Osteoblast (primary cell): ENCODE measurements around the gene RLF. TPM values are rescaled to one million over a fixed set of nuclear protein-coding genes. Genes with fewer than 3 reads are reported as not detected.

Experiments
- DNase-seq: peaks from one replicate; pipeline ENCODE4 v3.0.0; 2011; ENCODE audit warnings: low spot score, mixed read lengths; ENCODE audit not compliant: insufficient read length; ENCODE audit errors: missing footprints
- H2AFZ ChIP-seq: 2 replicates; pipeline ENCODE4 v1.6.0; 2011; ENCODE audit warnings: mild to moderate bottlenecking, low read length
- H3K27ac ChIP-seq: 2 replicates; pipeline ENCODE4 v1.5.1; 2011; ENCODE audit warnings: mild to moderate bottlenecking, low read depth, low read length, moderate library complexity
- H3K27me3 ChIP-seq: 2 replicates; pipeline ENCODE4 v1.6.0; 2012; ENCODE audit warnings: mild to moderate bottlenecking, control low read depth, inconsistent platforms, low read length, moderate library complexity; ENCODE audit not compliant: insufficient read depth
- H3K36me3 ChIP-seq: 2 replicates; pipeline ENCODE4 v1.5.1; 2011; ENCODE audit warnings: mild to moderate bottlenecking, low read length, control low read depth, moderate library complexity; ENCODE audit not compliant: insufficient read depth
- H3K4me1 ChIP-seq: 2 replicates; pipeline ENCODE4 v1.5.1; 2011; ENCODE audit warnings: mild to moderate bottlenecking, low read length, control low read depth, moderate library complexity; ENCODE audit not compliant: insufficient read depth
- H3K4me2 ChIP-seq: 2 replicates; pipeline ENCODE4 v1.6.0; 2011; ENCODE audit warnings: mild to moderate bottlenecking, low read length; ENCODE audit not compliant: insufficient read depth
- H3K4me3 ChIP-seq: fragments of 200-600 bp; sonication (generic); 3 replicates; pipeline ENCODE4 v1.5.1; 2012; ENCODE audit warnings: mild to moderate bottlenecking, low read length, inconsistent platforms; ENCODE audit not compliant: insufficient read depth
- H3K79me2 ChIP-seq: 2 replicates; pipeline ENCODE4 v1.6.0; 2012; ENCODE audit warnings: mild to moderate bottlenecking, low read length, control low read depth, inconsistent platforms; ENCODE audit not compliant: insufficient read depth
- H3K9me3 ChIP-seq: 2 replicates; pipeline ENCODE4 v1.5.1; 2011; ENCODE audit warnings: low read depth, low read length, control low read depth
- H4K20me1 ChIP-seq: 2 replicates; pipeline ENCODE4 v1.6.0; 2012; ENCODE audit warnings: mild to moderate bottlenecking, low read length, control low read depth; ENCODE audit not compliant: insufficient read depth
- CTCF ChIP-seq: IDR thresholded peaks from 2 replicates; pipeline ENCODE4 v1.5.1; 2011; ENCODE audit warnings: mild to moderate bottlenecking, low read depth, low read length, moderate library complexity; ENCODE audit errors: extremely low read depth
- total RNA-seq: library from RNA; depleted of rRNA; stranded (reverse); fragments of >200 nt; gene quantifications from 2 replicates; pipeline ENCODE4 v1.2.3, GENCODE V29; 2012

Gene RLF
- total RNA-seq, 1 donor, result 29.7 TPM

DNA sequence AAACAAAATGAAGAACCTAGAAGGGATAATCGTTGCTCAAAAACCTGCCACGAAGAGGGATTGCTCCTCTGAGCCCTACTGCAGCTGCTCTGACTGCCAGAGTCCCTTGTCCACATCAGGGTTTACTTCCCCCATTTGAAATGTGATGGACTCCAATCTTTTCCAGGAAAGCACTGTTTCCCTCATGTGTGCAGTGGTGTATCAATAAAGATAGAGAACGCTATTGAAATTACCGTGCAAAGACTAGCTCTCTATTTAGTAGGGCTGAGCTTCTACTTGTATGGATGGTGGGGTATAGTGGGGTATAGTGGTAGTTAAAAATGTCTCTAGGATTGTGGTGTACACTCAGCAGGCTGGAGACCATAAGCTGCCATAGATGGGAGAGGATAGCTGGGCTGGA, 90.3 kb downstream of the RLF start:
- Histone ChIP-seq H3K27me3 (no peaks in the 10 kb centered on the region), H3K79me2 (peaks cover 16% of the 10 kb centered on the region), H3K36me3 (no peaks in the 10 kb centered on the region), H3K4me1 (peaks cover 1% of the 10 kb centered on the region), H4K20me1 (no peaks in the 10 kb centered on the region), H3K9me3 (no peaks in the 10 kb centered on the region), H3K27ac (no peak overlapping the region), H3K4me3 (no peak overlapping the region), H2AFZ (no peak overlapping the region), H3K4me2 (no peak overlapping the region)
- TF ChIP-seq CTCF, result no peak
- no peak for DNase-seq

DNA sequence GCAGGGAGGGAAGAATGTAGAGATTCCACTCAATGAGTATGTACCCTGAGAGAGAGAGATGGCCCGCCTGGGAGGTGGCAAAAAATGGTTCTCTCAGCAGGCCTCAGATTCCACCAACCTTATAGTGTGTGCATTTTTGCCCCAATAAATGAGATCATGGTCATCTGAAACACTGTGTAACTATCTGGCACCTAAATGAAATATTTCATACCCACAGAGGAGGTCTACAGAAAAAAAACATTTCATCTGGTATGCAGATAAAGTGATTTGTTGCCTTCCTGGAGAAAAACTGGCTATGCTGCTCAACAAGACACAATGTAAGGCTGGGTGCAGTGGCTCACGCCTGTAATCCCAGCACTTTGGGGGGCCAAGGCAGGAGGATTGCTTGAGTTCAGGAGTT, 91.4 kb downstream of the RLF start:
- no peaks in the 10 kb centered on the region for H3K36me3 ChIP-seq
- no peaks in the 10 kb centered on the region for H3K27me3 ChIP-seq
- no peak overlapping the region for H3K4me3 ChIP-seq
- no peak overlapping the region for H2AFZ ChIP-seq
- no peak overlapping the region for H3K4me2 ChIP-seq
- peaks cover 6% of the 10 kb centered on the region for H3K4me1 ChIP-seq
- H3K27ac ChIP-seq, result no peak overlapping the region
- no peak for TF ChIP-seq CTCF
- no peaks in the 10 kb centered on the region for H4K20me1 ChIP-seq
- peaks cover 26% of the 10 kb centered on the region for H3K79me2 ChIP-seq
- no peaks in the 10 kb centered on the region for H3K9me3 ChIP-seq
- DNase-seq, result peak; percentile 25

DNA sequence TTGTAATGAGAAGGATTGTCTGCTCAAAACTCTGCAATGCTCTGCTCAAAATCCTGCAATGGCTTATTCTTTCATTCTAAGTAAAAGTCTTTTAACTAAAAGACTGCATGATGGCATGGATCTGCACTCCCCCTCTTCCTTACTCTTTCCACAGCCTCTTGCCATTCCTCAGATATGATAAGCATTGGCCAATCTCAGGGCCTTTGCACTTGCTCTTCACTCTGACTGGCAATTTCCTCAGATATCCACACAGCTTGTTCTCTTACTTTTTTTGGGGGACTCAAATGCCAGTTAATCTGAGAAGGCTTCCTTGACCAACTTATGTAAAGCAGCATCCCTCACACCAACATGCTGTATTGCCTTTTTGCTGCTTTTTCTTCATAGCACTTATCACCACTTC, 94.0 kb downstream of the RLF start:
- DNase-seq, result no peak
- H3K4me2 ChIP-seq, result no peak overlapping the region
- H3K36me3 ChIP-seq, result peaks cover 7% of the 10 kb centered on the region
- H4K20me1 ChIP-seq, result no peaks in the 10 kb centered on the region
- TF ChIP-seq CTCF, result no peak
- peaks cover 12% of the 10 kb centered on the region for H3K4me1 ChIP-seq
- no peaks in the 10 kb centered on the region for H3K27me3 ChIP-seq
- no peaks in the 10 kb centered on the region for H3K9me3 ChIP-seq
- no peak overlapping the region for H2AFZ ChIP-seq
- no peak overlapping the region for H3K27ac ChIP-seq
- no peak overlapping the region for H3K4me3 ChIP-seq
- H3K79me2 ChIP-seq, result peaks cover 44% of the 10 kb centered on the region

DNA sequence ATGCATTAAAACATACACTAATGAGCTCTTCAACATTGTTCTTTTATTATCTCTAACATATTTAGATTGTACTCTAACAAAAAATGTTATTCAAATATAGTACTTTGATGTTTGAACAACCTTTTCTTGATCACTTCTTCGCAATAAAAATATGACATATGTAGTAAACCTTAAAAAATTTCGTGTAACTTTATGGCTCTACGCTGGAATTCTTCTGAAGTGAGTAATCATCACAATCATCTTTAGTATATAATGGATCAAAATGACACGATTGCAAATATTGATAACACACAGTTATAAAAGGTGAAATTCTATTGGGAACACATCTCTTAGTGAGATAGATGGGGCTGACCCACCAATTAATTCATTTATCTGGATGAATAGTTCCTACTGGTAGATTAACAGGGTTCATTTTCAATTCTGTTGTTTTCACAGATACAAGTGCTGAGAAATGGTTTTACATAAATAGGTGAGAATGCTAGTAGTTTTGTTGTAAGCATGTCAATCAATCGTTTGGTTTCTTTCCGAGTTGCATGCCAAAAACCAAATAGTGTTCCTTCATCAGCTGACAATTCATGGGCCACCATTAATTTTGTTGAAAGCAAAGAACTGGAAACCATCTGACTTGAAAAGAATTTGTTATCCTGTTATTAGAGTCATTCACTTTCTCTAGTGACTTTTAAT, 95.4 kb downstream of the RLF start:
- TF ChIP-seq CTCF, result no peak
- peak; percentile 39 for DNase-seq
- peak overlapping the region; percentile 100 for H2AFZ ChIP-seq
- no peaks in the 10 kb centered on the region for H3K9me3 ChIP-seq
- H3K27me3 ChIP-seq, result no peaks in the 10 kb centered on the region
- peaks cover 12% of the 10 kb centered on the region for H3K4me1 ChIP-seq
- peaks cover 20% of the 10 kb centered on the region for H3K36me3 ChIP-seq
- H3K27ac ChIP-seq, result peak overlapping the region; percentile 99
- no peaks in the 10 kb centered on the region for H4K20me1 ChIP-seq
- peak overlapping the region; percentile 86 for H3K4me2 ChIP-seq
- H3K4me3 ChIP-seq, result peak overlapping the region; percentile 92
- peaks cover 57% of the 10 kb centered on the region for H3K79me2 ChIP-seq
